HG02571 (cell line): ENCODE results near the gene GVQW3.
A peak's percentile ranks its signal among the peaks of the same experiment; 100 is the strongest.

Experiments
- ATAC-seq: cut with Tn5 transposase; IDR thresholded peaks from one replicate; pipeline ENCODE4 v1.9.1; 2021; ENCODE audit warnings: mild to moderate bottlenecking, moderate library complexity; ENCODE audit not compliant: unreplicated experiment

Gene GVQW3

GRCh38 chr11:76444384-76445120 lies 63.4 kb downstream of the GVQW3 start, which contains the start of gene EMSY:
Gene EMSY (plus strand): TSS chr11:76445018. CDS start chr11:76446939, 1,921 bp downstream.
- ATAC-seq = peak; percentile 92

DNA sequence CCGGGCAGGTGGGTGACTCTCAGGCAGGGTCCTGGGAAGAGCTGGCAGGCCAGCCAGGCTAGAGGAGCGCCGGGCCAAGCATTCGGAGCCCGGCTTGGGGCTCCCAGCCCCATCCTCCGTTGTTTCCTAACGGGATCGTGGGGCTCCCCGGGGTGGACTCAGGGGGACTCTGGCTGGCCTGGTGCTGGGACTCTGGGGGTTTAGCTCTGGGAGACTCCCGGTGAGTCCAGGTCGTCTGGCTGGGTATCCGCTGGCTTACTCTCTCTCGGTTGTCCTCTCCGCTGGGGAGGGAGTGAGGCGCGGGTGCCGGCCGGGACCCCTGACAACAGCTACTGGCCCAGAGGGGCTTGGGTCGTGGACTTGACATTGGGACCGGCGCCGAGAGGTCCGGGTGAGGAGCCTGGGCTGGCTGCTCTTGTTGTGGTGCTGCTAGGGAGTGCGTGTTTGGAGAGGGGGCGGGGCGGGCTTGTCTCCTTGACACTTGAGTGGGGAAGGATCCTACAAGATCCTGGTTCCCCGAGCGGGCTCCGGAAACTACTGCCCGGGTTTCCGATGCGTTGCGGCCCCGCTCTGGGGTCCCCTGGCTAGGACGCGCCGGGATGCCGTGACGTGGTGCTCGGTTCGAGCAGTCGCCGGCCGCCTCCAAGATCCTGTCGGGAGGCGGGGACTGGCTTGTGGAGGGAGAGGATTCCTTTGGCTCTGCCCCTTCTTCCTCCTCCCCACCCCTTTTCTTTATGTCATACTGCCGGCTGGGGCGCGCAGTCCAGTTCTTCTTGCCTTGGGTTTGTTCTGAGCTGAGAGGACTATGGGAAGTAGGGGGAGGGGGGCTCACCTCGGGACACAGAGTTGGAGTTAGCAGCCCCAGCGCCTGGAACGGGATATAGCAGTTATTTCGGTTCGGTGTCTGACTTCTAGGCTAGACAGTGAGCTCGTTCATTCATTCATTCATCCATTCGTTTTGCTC lies 64.3 kb downstream of the GVQW3 start:
- peak; percentile 26 for ATAC-seq

GRCh38 chr11:76448506-76448905 lies 67.4 kb downstream of the GVQW3 start:
- ATAC-seq = no peak

DNA sequence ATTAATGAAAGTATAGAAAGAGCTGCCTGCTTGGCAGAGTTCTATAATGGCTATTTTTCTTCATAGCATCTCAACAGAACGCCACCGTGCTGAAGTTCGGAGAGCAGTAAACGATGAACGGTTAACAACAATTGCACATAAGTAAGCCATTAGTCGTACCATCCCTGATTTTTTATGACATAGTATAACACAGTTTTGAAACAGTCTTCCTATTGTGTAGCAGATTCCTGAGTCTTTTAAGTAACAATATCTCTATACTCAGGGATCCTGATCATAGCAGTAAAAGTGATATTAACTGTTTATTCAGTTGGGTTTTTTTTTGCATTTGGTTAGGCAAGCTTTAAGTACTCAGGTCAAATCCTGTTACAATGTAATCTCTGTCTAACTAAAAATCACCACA lies 72.1 kb downstream of the GVQW3 start:
- no peak for ATAC-seq

- no peak for ATAC-seq
Measured at GRCh38 chr11:76455331-76455730, 74.2 kb downstream of the GVQW3 start.

DNA sequence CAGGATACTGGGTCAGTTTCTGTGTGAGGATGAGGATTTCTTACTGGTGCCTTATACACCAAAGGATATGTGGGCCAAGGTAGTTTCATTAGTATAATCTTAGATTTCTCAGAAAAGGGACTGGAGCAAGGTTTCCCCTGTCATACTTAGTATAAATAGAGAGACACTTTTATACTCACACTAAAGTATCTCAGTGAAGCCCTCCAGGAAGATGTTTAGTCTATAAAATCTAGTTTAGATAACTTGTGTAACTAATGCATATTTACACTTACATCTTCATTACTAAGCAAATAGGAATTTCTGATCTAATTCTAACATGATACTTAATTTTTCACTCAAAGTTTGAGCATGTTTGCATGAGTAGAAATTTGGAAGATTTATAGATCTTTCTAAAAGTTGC lies 74.8 kb downstream of the GVQW3 start:
- no peak for ATAC-seq

GRCh38 chr11:76456571-76456970 lies 75.4 kb downstream of the GVQW3 start:
- ATAC-seq = no peak
